HuH-7 (cell line): ENCODE data around the gene TIPIN.
"Not testable (repeated sequence)": the region's sequence is repeated elsewhere in the genome, so short reads cannot be mapped to it uniquely, and the experiment has no call there.

Experiments
- DNase-seq: peaks from one replicate; pipeline ENCODE4 v3.0.0; 2011; ENCODE audit warnings: low spot score

Gene TIPIN, protein sequence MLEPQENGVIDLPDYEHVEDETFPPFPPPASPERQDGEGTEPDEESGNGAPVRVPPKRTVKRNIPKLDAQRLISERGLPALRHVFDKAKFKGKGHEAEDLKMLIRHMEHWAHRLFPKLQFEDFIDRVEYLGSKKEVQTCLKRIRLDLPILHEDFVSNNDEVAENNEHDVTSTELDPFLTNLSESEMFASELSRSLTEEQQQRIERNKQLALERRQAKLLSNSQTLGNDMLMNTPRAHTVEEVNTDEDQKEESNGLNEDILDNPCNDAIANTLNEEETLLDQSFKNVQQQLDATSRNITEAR

DNA sequence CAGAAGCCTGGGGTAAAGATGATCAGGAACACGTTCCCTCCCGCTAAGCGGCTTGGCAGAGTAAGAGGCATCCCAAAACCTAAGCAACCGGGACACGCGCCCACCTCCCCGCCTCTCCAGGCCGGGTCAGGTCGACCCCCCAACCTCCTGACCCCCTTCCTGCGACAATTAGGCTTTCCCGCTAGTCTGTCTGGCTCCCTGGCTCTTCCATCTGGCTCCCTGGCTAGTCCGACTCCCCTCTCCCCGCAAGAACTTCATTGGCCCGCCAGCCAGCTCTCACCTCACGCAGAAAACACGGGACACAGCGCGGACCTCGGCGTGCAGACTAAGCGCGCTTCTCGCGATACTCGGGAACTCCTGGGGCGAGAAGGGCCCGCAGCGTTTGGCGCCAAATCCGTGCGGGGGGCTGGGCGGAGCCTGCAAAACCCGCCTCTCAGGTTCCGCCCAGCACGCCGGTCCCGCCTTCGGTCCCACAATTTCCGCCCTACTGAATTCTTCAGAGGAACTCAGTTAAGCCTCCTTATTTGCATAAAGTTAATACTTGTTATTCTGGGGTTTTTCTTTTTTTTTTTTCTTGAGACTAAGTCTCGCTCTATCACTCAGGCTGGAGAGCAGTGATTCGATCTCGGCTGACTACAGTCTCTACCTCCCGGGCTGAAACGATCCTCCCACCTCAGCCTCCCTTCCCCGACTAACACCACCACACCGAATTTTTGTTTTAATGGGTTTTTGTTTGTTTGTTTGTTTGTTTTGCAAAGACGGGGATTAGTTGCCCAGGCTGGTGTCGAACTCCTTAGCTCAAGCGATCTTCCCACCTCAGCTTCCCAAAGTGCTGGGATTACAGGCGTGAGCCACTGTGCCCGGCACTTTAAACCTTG, at the start of gene TIPIN:
TSS of gene TIPIN (minus strand) at position 327 of the 878 bp plus-strand sequence. CDS start 3,738 bp downstream, outside the sequence.
- peak; percentile 92 for DNase-seq

DNA sequence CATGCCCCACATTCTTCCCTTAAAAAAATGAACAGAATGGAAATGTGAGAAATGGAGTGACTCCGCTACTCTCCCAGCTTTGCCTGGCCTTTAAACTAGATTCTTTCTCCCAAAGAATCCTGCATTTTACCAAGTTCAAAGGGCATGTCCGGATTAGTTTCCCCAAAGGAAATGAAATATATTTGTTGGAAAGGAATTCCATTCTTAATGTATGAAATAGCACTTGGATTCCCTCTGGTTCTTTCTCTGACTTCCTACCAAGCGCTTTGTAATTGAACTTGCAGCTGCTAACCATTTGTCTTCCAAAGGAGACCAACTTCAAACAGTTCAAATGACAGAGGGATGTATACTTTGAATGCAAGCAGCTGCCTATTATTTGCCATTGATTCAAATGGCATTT, 49.1 kb upstream of the TIPIN start:
- DNase-seq, result no peak

DNA sequence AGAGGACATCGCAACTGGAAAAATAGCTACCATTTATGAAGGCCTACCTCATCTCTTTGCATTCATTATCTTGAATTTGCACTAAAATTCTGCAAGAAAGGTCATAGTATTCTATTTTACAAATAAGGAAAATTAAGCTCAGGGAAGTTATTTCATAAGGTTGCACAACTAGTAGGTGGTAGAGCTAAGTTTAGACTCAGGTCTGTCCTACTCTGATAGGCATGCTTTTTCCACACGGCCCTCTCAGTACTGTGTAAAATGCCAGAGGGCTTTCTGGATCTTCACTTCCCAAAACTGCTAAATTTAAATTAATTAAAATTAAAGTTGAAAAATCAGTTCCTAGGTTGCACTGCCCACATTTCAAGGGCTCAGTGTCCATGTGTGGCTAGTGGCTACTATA, 48.5 kb upstream of the TIPIN start:
- DNase-seq, result no peak

DNA sequence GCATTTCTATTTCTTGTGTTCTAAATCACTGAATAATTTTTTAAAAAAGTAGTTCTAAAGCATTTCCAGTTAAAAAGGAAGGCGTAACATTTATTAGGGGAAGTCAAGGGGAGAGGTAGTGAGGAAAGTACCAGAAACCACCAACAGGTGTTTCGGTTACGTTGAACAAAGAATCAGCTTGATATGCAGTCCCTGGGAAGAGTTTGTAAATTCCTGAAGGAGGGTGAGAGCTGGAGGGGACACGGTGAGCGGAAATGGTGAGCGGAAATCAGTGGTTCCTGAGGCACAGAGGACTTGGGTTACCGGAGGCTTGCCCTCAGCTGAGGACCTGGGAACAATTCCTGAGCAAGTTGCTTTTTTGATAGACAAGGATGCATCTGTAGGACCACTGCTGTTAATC, 48.0 kb upstream of the TIPIN start:
- no peak for DNase-seq

DNA sequence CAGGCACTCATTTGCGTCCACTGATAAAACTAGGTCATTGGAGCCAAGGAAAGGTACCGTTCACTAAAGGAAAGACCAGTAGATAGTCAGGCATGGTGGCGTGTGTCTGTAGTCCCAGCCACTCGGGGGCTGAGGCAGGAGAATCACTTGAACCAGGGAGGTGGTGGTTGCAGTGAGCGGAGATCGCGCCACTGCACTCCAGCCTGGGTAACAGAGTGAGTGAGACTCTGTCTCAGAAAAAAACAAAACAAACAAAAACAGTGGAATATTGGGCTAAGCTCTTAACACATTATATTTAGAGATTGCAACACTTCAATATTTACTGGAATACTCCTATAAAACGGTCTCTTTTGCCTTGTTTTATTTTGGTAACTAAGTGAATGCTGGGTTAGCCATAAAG, 47.6 kb upstream of the TIPIN start:
- DNase-seq, result no peak

DNA sequence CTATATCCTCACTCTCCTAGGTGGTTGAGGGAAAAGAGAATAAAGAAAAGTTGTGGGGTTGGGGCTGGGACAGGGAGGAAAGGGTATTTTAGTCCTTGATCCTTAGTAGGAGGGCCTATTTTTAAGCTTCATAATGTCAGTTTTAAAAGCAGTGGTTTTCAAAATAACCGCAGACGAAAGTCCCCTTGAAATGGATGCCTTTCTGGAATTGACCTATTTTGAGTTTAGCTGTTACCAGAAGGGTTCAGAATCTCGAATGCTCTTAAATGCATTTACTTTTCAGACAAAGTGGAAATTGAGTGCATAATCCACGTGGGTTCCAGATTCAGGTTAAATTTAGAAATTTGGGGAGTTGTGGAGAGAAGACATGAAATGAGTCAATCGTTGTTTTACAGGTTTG, 46.8 kb upstream of the TIPIN start:
- DNase-seq, result no peak

DNA sequence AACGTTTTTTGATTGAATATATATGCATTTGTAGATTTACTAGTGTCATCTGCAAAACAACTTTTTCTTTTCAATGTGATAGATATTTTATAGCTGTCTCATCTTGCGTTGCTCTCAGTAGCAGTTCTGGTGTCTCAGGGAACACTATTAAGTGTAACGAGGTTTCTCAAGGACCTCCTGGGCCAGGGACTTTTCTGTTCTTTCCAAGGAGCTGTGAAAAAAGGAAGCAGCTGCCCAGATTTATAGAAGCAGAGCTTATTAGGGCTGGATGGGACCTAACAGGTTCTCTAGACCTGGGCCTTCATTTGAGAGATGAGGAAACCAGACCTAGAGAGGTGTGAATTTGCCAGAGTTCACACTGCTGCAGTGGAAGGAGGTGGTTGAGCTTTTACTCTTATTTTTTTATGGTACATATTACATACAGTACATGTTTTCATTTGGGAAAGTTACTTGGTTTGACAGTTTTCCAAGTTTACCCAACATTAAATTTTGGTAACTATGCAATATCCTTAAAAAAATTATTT, 46.3 kb upstream of the TIPIN start:
- DNase-seq, result no peak

DNA sequence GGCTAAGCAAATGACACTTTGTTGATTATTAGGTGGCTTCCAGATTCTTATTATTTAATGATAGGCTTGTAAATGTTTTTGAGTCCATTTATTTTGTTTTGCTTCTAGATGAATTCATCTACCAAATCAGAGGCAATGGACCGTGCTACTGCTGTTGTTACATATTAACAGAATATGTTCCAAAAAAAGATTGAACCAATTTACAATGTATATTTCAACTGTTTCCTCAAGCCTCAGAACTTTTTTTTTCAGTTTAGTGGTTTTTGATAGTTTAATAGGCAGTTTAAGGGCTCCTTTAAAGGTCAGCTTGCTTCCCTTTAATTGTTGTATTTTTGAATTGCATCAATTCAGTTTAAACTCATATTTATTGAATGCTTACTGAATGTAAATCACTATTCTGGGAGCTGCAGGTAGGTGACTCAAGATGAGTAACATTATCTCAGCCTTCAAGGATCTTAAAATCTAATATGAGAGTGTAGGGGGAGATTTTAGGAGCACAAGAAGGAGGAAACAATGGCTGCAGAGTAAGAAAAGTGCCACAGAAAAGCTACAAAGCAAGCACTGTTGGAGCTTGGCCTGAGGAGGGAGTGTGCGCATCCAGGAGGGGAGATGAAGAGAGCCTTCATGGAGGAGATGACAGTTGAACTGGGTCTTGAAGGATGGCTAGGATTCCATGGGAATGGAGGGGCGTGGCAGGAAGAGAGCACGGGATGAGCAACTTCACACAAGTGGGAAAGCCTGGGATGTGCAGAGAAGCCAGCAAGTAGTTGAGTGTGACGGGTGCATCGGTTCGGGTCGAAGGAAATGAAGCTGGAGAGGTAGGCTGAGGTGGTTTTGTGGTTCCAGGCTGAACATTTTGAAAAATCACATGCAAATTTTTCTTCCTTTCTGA, 44.9 kb upstream of the TIPIN start:
- no peak for DNase-seq

DNA sequence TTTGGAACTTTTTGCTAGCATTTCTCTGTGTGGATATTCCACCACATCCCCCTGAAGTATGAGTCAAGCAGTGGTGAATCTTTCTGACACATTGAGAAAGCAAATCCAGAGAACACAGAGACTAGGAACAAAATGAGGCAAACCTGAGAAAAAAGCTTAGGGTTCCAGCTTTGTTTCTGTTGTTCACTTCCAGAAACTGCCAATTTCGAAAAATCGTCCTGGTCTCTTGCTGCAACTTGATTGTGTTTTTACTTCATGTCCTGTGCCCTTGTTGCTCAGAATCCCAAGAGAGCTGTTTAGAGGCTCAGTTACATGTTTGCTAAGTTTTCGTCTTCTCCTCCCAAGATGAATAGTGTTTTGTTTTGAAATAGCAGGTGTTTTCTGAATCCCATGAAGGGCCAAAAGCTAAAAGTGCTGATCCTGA, 43.9 kb upstream of the TIPIN start:
- no peak for DNase-seq

DNA sequence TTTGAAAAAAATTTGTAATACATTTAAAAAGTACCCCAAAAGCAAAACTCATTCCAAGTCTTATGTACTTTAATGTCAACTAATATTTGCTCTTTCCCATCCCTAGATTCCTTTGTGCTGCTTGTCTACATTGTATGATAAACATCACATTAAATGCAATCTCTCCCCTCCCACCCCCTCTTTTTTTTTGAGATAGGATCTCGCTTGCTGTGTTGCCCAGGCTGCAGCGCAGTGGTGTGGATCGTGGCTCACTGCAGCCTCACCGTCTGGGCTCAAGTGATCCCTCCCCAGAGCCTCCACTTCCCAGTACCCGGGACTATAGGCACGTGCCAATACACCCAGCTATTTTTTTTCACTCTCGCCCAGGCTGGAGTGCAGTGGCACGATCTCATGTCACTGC, 42.8 kb upstream of the TIPIN start:
- no peak for DNase-seq

DNA sequence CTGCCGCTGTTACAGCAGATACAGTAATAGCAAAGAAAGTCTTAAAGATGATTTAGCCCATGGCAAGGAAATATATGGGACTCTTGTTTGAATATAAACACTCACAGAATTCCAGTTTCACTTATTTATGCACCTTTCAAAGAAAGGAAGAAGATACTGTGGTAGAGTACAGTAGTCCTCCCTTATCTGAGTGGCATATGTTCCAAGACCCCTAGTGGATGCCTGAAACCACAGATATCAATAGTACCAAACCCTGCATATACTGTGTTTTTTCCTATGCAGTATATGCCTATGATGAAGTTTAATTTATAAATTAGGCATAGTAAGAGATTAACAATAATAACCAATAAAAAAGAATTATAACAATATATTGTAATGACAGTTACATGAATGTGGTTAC, 38.4 kb upstream of the TIPIN start:
- DNase-seq, result no peak

DNA sequence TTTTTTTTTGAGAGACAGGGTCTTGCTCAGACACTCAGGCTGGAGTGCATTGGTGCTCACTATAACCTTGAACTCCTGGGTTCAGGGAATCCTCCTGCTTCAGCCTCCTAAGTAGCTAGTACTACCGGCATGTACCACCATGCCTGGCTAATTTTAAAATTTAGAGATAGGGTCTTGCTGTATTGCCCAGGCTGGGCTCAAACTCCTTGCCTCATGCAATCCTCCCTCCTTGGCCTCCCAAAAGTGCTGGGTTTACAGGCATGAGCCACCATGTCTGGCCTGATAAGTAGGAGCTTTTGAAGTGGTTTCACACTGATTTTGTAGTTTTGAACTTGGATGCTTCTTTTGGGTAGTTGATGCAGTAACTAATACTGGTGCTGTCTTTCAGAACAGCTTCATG, 38.0 kb upstream of the TIPIN start:
- no peak for DNase-seq

DNA sequence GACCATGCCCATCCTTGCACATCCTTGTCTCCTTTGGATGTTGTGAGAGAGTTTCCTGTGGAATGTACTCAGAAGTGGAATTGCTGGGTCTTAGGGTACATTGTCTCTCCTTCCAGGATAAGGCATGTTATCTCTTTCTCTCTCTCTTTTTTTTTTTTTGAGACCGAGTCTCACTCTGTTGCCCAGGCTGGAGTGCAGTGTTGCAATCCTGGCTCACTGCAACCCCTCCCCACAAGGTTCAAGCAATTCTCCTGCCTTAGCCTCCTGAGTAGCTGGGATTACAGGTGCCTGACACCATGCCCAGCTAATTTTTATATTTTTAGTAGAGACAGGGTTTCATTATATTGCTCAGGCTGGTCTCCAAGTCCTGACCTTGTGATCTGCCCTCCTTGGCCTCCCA, 36.6 kb upstream of the TIPIN start:
- DNase-seq, result not testable (repeated sequence)

DNA sequence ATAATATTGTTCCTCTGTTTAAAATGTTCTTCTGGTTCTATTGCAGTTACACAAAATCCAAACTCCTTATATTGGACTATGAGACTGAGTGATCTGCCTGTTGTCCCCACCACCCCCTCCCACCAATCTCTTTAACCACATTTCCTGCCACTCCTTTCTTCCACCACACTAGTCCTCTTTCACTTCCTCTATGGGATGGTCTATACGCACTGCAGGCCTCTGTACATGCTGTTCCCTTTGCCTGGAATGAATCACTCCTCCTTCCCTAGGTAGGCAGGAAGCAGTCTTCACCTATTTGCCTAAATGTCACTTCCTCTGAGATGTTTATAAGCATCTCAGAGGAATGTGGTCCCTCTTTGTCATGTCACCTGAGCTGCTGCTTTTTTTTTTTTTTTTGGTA, 34.2 kb upstream of the TIPIN start:
- DNase-seq, result no peak

DNA sequence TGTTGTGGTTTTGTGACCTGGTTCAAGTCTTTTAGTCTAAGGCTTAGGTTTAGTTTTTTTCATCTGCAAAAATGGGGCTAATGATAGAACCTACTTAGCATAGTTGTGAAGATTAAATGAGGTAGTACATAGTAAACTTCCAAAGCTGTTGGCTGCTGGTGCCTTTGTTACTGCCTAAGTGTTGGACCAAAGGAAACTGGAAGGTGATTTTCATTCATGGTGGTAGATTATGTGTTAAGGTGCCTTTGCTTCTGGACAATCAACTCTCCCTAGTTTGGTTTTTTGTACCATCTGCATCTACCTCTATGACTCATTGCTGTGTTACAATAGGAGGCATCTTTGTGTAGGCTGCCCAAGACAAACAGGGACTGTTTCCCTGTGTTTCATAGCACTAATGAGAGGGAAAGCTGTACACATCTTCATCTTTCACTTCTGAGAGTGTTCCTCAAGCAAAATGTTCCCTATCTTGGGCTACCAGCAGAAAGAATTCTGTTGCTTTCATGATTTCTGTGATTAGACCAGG, 33.4 kb upstream of the TIPIN start:
- DNase-seq, result no peak

DNA sequence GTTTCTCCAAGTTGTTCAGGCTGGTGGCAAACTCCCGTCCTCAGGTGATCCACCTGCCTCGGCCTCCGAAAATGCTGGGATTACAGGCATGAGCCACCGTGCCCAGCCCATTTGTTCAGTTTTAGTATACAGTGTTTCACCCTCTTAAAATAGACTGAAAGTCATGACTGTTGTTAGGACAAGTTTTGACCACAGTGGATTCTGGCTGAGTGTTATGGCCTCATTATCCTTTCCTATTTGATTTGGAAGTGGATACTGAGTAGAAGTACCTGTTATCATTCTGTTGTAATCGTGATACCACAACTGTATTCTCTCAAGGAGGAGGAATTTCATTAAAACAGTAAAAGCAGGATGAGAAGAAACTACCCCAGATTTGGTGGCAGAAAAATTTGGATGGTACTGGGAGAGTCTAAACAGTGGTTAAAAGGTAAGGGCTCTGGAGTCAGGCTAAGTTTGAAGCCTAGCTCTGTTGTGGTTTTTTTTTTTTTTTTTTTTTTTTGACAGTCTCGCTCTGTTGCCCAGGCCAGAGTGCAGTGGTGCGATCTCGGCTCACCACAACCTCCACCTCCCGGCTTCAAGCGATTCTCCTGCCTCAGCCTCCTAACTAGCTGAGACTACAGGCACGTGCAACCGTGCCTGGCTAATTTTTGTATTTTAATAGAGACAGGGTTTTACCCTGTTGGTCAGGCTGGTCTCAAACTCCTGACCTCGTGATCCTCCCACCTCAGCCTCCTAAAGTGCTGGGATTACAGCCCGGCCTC, 32.8 kb upstream of the TIPIN start:
- no peak for DNase-seq

DNA sequence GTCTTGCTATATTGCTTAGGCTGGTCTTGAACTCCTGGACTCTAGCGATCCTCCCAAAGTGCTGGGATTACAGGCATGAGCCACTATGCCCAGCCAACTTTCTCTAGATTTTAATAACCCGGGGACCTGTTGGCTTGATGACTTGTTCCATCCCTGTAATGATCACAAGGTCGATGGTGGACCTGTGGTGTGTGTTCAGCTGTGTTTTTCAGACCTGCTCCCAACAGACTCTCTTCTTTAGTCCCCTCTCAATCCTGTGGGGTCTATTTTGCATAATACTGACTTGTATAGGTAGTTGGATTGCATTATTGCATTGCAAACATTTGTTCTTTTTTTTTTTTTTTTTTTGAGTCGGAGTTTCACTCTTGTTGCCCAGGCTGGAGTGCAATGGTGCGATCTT, 32.1 kb upstream of the TIPIN start:
- DNase-seq, result no peak

DNA sequence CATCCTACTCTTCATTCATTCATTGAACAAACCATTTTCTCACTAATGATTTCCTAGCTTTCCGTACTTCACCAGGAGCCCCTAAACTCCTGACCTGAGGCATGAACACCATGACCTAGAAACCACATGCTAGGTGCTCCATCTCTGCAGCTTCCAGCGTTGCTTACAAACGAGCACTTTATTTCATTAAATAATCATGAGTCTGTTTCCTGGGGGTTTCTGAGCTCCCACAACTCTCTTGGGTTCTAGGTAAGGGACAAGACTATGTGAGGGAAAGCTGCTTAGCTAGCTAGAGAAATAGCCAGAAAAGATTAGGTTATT, 31.5 kb upstream of the TIPIN start:
- DNase-seq, result no peak

DNA sequence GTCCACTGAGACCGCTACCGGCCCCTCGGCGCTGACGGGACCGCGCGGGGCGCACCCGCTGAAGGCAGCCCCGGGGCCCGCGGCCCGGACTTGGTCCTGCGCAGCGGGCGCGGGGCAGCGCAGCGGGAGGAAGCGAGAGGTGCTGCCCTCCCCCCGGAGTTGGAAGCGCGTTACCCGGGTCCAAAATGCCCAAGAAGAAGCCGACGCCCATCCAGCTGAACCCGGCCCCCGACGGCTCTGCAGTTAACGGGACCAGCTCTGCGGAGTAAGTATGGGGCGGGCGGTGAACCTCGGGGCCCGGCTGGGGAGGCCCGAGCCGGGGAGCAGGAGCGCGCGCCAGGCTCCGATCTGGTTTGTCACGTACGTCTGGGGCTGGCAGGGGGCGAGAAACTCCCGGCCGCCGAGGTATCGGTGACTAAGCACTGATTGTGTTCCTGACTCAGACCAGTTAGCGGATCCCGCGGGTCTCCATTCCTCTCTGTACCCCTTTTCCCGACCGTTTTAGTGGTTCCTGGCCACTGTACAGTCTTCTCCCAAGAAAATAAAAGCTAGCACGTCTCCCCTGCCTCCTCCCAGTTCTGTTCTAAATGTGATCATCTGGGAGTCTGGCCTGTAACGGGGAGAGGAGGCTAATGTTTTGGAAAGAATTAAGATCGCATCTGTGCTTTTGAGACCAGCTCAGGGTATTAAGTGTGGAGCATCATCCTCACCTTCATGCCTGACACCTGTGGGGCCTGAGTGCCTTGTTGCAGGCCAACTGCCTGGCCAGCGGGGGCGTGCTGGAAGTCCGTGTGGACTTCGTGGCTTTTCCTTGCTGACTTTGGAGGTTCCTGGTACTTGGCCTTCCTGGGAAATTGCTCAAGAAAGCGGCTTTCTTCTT, 30.9 kb upstream of the TIPIN start:
- peak; percentile 82 for DNase-seq
